ENCODE measurements around the gene PIP4K2C. TPM values are rescaled to one million over a fixed set of nuclear protein-coding genes. Genes with fewer than 3 reads are reported as not detected.
"Not testable (repeated sequence)": the region's sequence is repeated elsewhere in the genome, so short reads cannot be mapped to it uniquely, and the experiment has no call there.

Gene PIP4K2C
- total RNA-seq, 1 experiment from 2014 or later, result 54.0 TPM

GRCh38 chr12:57636731-57637130, 45.7 kb downstream of the PIP4K2C start:
- DNase-seq (ENCODE audit: low spot score), result not testable (repeated sequence)

- DNase-seq (ENCODE audit: low spot score), result no peak
Measured at GRCh38 chr12:57637364-57637763, 46.4 kb downstream of the PIP4K2C start.

- no peak for DNase-seq (ENCODE audit: low spot score)
Measured at GRCh38 chr12:57638096-57638495, 47.1 kb downstream of the PIP4K2C start.

- DNase-seq (ENCODE audit: low spot score), result no peak
Measured at GRCh38 chr12:57640175-57641042, 49.4 kb downstream of the PIP4K2C start.

GRCh38 chr12:57641699-57642442, 50.9 kb downstream of the PIP4K2C start:
- DNase-seq (ENCODE audit: low spot score), result no peak

DNA sequence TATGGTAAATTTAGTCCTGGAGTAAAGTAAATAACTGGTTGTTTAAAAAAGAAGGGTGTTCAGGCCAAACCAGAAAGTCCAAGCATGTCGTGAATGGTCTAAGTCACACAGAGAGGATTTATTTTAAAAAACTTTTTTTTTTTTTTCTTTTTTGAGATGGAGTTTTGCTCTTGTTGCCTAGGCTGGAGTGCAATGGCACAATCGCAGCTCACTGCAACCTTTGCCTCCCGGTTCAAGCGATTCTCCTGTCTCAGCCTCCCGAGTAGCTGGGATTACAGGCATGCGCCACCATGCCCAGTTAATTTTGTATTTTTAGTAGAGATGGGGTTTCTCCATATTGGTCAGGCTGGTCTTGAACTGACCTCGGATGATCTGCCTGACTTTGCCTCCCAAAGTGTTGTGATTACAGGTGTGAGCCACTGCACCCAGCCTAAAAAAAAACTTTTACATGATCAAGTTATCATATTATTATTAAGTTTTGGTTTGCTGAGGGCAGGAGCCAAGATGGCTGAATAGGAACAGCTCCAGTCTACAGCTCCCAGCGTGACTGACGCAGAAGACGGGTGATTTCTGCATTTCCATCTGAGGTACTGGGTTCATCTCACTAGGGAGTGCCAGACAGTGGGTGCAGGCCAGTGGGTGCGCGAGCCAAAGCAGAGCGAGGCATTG, 55.1 kb downstream of the PIP4K2C start:
- DNase-seq (ENCODE audit: low spot score), result peak; percentile 35

DNA sequence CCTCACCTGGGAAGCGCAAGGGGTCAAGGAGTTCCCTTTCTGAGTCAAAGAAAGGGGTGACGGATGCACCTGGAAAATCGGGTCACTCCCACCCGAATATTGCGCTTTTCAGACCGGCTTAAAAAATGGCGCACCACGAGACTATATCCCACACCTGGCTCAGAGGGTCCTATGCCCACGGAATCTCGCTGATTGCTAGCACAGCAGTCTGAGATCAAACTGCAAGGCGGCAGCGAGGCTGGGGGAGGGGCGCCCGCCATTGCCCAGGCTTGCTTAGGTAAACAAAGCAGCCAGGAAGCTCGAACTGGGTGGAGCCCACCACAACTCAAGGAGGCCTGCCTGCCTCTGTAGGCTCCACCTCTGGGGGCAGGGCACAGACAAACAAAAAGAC, 55.7 kb downstream of the PIP4K2C start:
- DNase-seq (ENCODE audit: low spot score), result not testable (repeated sequence)

Other genes with a start within 250 kb of the PIP4K2C start
- gene R3HDM2, start 160.1 kb upstream of the PIP4K2C start, total RNA-seq (2014; rRNA removed; shearing (Covaris generic)), result 9.4 and 16.3 TPM in 2 replicates
- gene INHBC, start 156.4 kb upstream of the PIP4K2C start, total RNA-seq (2014; rRNA removed; shearing (Covaris generic)), result not detected in 2 replicates
- gene INHBE, start 135.9 kb upstream of the PIP4K2C start, total RNA-seq (2014; rRNA removed; shearing (Covaris generic)), result 0.14 and 0.17 TPM in 2 replicates
- gene GLI1, start 131.4 kb upstream of the PIP4K2C start, total RNA-seq (2014; rRNA removed; shearing (Covaris generic)), result 0.19 and 4.1 TPM in 2 replicates
- 0.43 and 0.79 TPM in 2 replicates for gene ARHGAP9, start 111.3 kb upstream of the PIP4K2C start, total RNA-seq (2014; rRNA removed; shearing (Covaris generic))
- 86.0 and 319 TPM in 2 replicates for gene MARS1, start 103.1 kb upstream of the PIP4K2C start, total RNA-seq (2014; rRNA removed; shearing (Covaris generic))
- 45.3 and 46.9 TPM in 2 replicates for gene DDIT3, start 70.7 kb upstream of the PIP4K2C start, total RNA-seq (2014; rRNA removed; shearing (Covaris generic))
- 2.3 and 11.8 TPM in 2 replicates for gene MBD6, start 68.4 kb upstream of the PIP4K2C start, total RNA-seq (2014; rRNA removed; shearing (Covaris generic))
- gene DCTN2, start 44.0 kb upstream of the PIP4K2C start, total RNA-seq (2014; rRNA removed; shearing (Covaris generic)), result 133 and 149 TPM in 2 replicates
- gene KIF5A, start 41.1 kb upstream of the PIP4K2C start, total RNA-seq (2014; rRNA removed; shearing (Covaris generic)), result 0.36 and 0.67 TPM in 2 replicates
- 13.6 and 21.3 TPM in 2 replicates for gene DTX3, start 13.6 kb downstream of the PIP4K2C start, total RNA-seq (2014; rRNA removed; shearing (Covaris generic))
- gene ARHGEF25, start 20.2 kb downstream of the PIP4K2C start, total RNA-seq (2014; rRNA removed; shearing (Covaris generic)), result 20.6 and 23.0 TPM in 2 replicates
- 61.9 and 82.6 TPM in 2 replicates for gene B4GALNT1, start 42.0 kb downstream of the PIP4K2C start, total RNA-seq (2014; rRNA removed; shearing (Covaris generic))
- gene OS9, start 102.9 kb downstream of the PIP4K2C start, total RNA-seq (2014; rRNA removed; shearing (Covaris generic)), result 103 and 144 TPM in 2 replicates
- 0.02 and 0.55 TPM in 2 replicates for gene AGAP2, start 147.6 kb downstream of the PIP4K2C start, total RNA-seq (2014; rRNA removed; shearing (Covaris generic))
- gene TSPAN31, start 153.8 kb downstream of the PIP4K2C start, total RNA-seq (2014; rRNA removed; shearing (Covaris generic)), result 31.2 and 33.3 TPM in 2 replicates
- gene CDK4, start 161.1 kb downstream of the PIP4K2C start, total RNA-seq (2014; rRNA removed; shearing (Covaris generic)), result 300 and 506 TPM in 2 replicates
- gene MARCHF9, start 163.9 kb downstream of the PIP4K2C start, total RNA-seq (2014; rRNA removed; shearing (Covaris generic)), result 10.5 and 12.9 TPM in 2 replicates
- gene CYP27B1, start 175.9 kb downstream of the PIP4K2C start, total RNA-seq (2014; rRNA removed; shearing (Covaris generic)), result 0.90 and 2.1 TPM in 2 replicates
- gene METTL1, start 180.9 kb downstream of the PIP4K2C start, total RNA-seq (2014; rRNA removed; shearing (Covaris generic)), result 4.3 and 5.1 TPM in 2 replicates
- gene EEF1AKMT3, start 181.4 kb downstream of the PIP4K2C start, total RNA-seq (2014; rRNA removed; shearing (Covaris generic)), result 3.3 and 7.8 TPM in 2 replicates
- gene TSFM, start 191.6 kb downstream of the PIP4K2C start, total RNA-seq (2014; rRNA removed; shearing (Covaris generic)), result 51.0 and 54.8 TPM in 2 replicates
- 0.41 and 0.98 TPM in 2 replicates for gene AVIL, start 227.5 kb downstream of the PIP4K2C start, total RNA-seq (2014; rRNA removed; shearing (Covaris generic))